Hepatocyte (in vitro differentiated cells): Measurements from ENCODE around the gene C5orf58.

Experiments used
- EZH2 ChIP-seq: fragments of 200-600 bp; sonication (generic); IDR thresholded peaks from 2 replicates; pipeline ENCODE4 v1.6.1; 2016; ENCODE audit warnings: antibody characterized with exemption, mild to moderate bottlenecking, borderline replicate concordance
- EZH2phosphoT487 ChIP-seq: fragments of 200-600 bp; sonication (generic); IDR thresholded peaks from one replicate; pipeline ENCODE4 v1.6.1; 2018; ENCODE audit warnings: antibody characterized with exemption, mild to moderate bottlenecking, low read depth, moderate library complexity; ENCODE audit not compliant: unreplicated experiment, severe bottlenecking
- TF ChIP-seq, protein P1 (sequence below): fragments of 200-600 bp; sonication (generic); IDR thresholded peaks from 2 replicates; pipeline ENCODE4 v1.5.1; 2016; ENCODE audit warnings: antibody characterized with exemption, mild to moderate bottlenecking; ENCODE audit not compliant: poor library complexity

DNA sequence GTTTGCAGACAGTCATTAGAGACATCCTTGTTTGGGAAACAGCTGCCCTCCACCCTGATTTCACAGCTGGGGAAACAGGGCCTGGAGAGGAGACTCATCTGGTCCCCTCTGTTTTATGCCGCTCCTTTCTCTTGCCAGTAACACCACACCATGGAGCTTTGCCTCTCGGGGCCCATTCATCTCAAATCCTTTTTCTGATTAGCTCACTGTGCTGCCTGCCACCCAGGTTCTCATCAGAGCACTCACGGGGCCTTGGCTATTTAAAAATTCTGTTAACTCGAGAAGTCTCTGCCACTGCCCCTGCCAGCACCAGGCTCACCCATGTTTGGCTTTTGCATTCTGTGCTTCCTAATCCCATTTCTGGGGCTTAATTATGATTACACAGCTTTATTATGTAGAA is 36.8 kb upstream of the C5orf58 start:
- TF ChIP-seq, protein P1, sequence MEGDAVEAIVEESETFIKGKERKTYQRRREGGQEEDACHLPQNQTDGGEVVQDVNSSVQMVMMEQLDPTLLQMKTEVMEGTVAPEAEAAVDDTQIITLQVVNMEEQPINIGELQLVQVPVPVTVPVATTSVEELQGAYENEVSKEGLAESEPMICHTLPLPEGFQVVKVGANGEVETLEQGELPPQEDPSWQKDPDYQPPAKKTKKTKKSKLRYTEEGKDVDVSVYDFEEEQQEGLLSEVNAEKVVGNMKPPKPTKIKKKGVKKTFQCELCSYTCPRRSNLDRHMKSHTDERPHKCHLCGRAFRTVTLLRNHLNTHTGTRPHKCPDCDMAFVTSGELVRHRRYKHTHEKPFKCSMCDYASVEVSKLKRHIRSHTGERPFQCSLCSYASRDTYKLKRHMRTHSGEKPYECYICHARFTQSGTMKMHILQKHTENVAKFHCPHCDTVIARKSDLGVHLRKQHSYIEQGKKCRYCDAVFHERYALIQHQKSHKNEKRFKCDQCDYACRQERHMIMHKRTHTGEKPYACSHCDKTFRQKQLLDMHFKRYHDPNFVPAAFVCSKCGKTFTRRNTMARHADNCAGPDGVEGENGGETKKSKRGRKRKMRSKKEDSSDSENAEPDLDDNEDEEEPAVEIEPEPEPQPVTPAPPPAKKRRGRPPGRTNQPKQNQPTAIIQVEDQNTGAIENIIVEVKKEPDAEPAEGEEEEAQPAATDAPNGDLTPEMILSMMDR: no peak
- TF ChIP-seq EZH2phosphoT487 (no peak), EZH2 (no peak)
